ENCODE measurements around the gene TK2.

GRCh38 chr16:66548068-66548467 is 1.9 kb downstream of the TK2 start:
- no peak for TF ChIP-seq POLR2AphosphoS5 (IDR thresholded peaks at IDR 0.05)
- TF ChIP-seq POLR2A (IDR thresholded peaks at IDR 0.05): no peak
